Keratinocyte (primary cell): ENCODE data around the gene HCCS. TPM values are rescaled to one million over a fixed set of nuclear protein-coding genes. Genes with fewer than 3 reads are reported as not detected.

ENCODE experiments used
- DNase-seq: peaks from one replicate; pipeline ENCODE4 v3.0.0-alpha.2; 2011; ENCODE audit warnings: low read depth, missing footprints, low spot score
- FAIRE-seq: peaks from 2 replicates; lab custom pipeline; 2011; peaks lifted over from hg19 to GRCh38; lab: Jason Lieb, UNC
- H2AFZ ChIP-seq: 2 replicates; pipeline ENCODE4 v1.6.0; 2012; ENCODE audit warnings: low read length, control low read depth, inconsistent platforms; ENCODE audit not compliant: control insufficient read depth
- H3K27ac ChIP-seq: 2 replicates; pipeline ENCODE4 v1.5.1; 2011; ENCODE audit warnings: low read length; ENCODE audit not compliant: control insufficient read depth, insufficient read depth
- H3K27me3 ChIP-seq: 3 replicates; pipeline ENCODE4 v1.6.0; 2011; ENCODE audit warnings: low read length; ENCODE audit not compliant: control insufficient read depth, insufficient read depth; ENCODE audit errors: extremely low read depth
- H3K36me3 ChIP-seq, 2 experiments: 2 replicates in 1 of 2; 3 replicates in 1 of 2; pipeline ENCODE4 v1.5.1; 2011; ENCODE audit warnings: low read length in 2 of 2, mild to moderate bottlenecking in 1 of 2; ENCODE audit not compliant: control insufficient read depth in 2 of 2, insufficient read depth in 2 of 2; ENCODE audit errors: extremely low read depth in 1 of 2
- H3K4me1 ChIP-seq: 3 replicates; pipeline ENCODE4 v1.5.1; 2011; ENCODE audit warnings: low read length; ENCODE audit not compliant: control insufficient read depth, insufficient read depth; ENCODE audit errors: extremely low read depth
- H3K4me2 ChIP-seq: 3 replicates; pipeline ENCODE4 v1.6.0; 2011; ENCODE audit warnings: low read depth, low read length; ENCODE audit not compliant: control insufficient read depth, insufficient read depth; ENCODE audit errors: extremely low read depth
- H3K4me3 ChIP-seq, 3 experiments: fragments of 200-600 bp in 1 of 3; sonication (generic) in 1 of 3; 2 replicates in 2 of 3; 3 replicates in 1 of 3; pipeline ENCODE4 v1.5.1; 2011 to 2016; ENCODE audit warnings: low read length in 3 of 3, mild to moderate bottlenecking in 3 of 3, control low read depth in 2 of 3, inconsistent platforms in 1 of 3, low read depth in 1 of 3, mixed read lengths in 1 of 3, mixed run types in 1 of 3, moderate library complexity in 1 of 3; ENCODE audit not compliant: control insufficient read depth in 2 of 3, insufficient read depth in 2 of 3; ENCODE audit errors: extremely low read depth in 1 of 3
- H3K79me2 ChIP-seq: 2 replicates; pipeline ENCODE4 v1.6.0; 2012; ENCODE audit warnings: low read length; ENCODE audit not compliant: control insufficient read depth, insufficient read depth
- H3K9ac ChIP-seq: 3 replicates; pipeline ENCODE4 v1.6.0; 2011; ENCODE audit warnings: low read length; ENCODE audit not compliant: control insufficient read depth, insufficient read depth; ENCODE audit errors: extremely low read depth
- H3K9me1 ChIP-seq: 3 replicates; pipeline ENCODE4 v1.6.0; 2011; ENCODE audit warnings: low read length; ENCODE audit not compliant: control insufficient read depth, insufficient read depth; ENCODE audit errors: extremely low read depth
- H3K9me3 ChIP-seq: 2 replicates; pipeline ENCODE4 v1.5.1; 2012; ENCODE audit warnings: low read depth, low read length; ENCODE audit not compliant: control insufficient read depth
- H4K20me1 ChIP-seq: 3 replicates; pipeline ENCODE4 v1.6.0; 2011; ENCODE audit warnings: low read length; ENCODE audit not compliant: control insufficient read depth, insufficient read depth; ENCODE audit errors: extremely low read depth
- EZH2 ChIP-seq: IDR thresholded peaks from one replicate; pipeline ENCODE4 v1.6.1; 2012; ENCODE audit warnings: inconsistent platforms, mild to moderate bottlenecking, low read length, moderate library complexity
- dilution Hi-C: fragments of 300-500 bp; cut with MboI; formaldehyde crosslinking; loops from one replicate; pipeline ENCODE4 v1.7.0; 2020; ENCODE audit warnings: low sequenced_read_pairs; ENCODE audit not compliant: extremely low pct_ligation_motif_present
- polyA plus RNA-seq, 5 experiments: library from polyadenylated mRNA; depleted of rRNA in 3 of 5; stranded (reverse) in 3 of 5; stranded (forward) in 1 of 5; unstranded in 1 of 5; fragments of >200 nt; gene quantifications; 1 replicate in 1 of 5; 2 replicates in 3 of 5; 3 replicates in 1 of 5; pipeline versions ENCODE4 v1.2.1 to v1.2.3, GENCODE V29; 2011 to 2012; ENCODE audit warnings: missing spikeins in 2 of 5, low read depth in 1 of 5, low replicate concordance in 1 of 5
- small RNA-seq, 3 experiments: library from RNA; depleted of rRNA; stranded (forward); fragments of <200 nt; gene quantifications; one replicate each; pipeline ENCODE3, GENCODE V24; 2012; ENCODE audit warnings: low read depth in 3 of 3, low replicate concordance in 1 of 3; ENCODE audit not compliant: insufficient read length in 3 of 3
- TF ChIP-seq, protein P1 (sequence below), 3 experiments: IDR thresholded peaks in 1 of 3; conservative IDR thresholded peaks in 1 of 3; optimal IDR thresholded peaks in 1 of 3; 2 replicates in 2 of 3; 3 replicates in 1 of 3; pipeline versions ENCODE3 to v1.5.1; 2011; ENCODE audit warnings: low read length in 3 of 3, mild to moderate bottlenecking in 3 of 3, moderate library complexity in 2 of 3, control low read depth in 1 of 3, inconsistent platforms in 1 of 3; ENCODE audit not compliant: insufficient read depth in 2 of 3; ENCODE audit errors: extremely low read depth in 1 of 3

HCCS gene
- polyA plus RNA-seq, 1 donor (not counting 4 experiments of a cell fraction or from before 2014, with no cell fraction given), result 45.3 TPM

- DNase-seq (no peak), FAIRE-seq (no peak)
- Histone ChIP-seq H3K36me3 (no peaks in the 10 kb centered on the region), H3K79me2 (no peaks in the 10 kb centered on the region), H3K9ac (no peak overlapping the region), H3K27me3 (no peaks in the 10 kb centered on the region), H3K4me3 (no peak overlapping the region), H3K4me2 (no peak overlapping the region), H4K20me1 (no peaks in the 10 kb centered on the region), H3K4me1 (no peaks in the 10 kb centered on the region), H3K27ac (no peak overlapping the region), H2AFZ (no peak overlapping the region), H3K9me3 (no peaks in the 10 kb centered on the region), H3K9me1 (no peaks in the 10 kb centered on the region)
- TF ChIP-seq, protein P1, sequence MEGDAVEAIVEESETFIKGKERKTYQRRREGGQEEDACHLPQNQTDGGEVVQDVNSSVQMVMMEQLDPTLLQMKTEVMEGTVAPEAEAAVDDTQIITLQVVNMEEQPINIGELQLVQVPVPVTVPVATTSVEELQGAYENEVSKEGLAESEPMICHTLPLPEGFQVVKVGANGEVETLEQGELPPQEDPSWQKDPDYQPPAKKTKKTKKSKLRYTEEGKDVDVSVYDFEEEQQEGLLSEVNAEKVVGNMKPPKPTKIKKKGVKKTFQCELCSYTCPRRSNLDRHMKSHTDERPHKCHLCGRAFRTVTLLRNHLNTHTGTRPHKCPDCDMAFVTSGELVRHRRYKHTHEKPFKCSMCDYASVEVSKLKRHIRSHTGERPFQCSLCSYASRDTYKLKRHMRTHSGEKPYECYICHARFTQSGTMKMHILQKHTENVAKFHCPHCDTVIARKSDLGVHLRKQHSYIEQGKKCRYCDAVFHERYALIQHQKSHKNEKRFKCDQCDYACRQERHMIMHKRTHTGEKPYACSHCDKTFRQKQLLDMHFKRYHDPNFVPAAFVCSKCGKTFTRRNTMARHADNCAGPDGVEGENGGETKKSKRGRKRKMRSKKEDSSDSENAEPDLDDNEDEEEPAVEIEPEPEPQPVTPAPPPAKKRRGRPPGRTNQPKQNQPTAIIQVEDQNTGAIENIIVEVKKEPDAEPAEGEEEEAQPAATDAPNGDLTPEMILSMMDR (optimal IDR thresholded peaks at IDR 0.05 in 1 of 3, IDR thresholded peaks at IDR 0.05 in 1 of 3, conservative IDR thresholded peaks at IDR 0.05 in 1 of 3; ENCODE audit: extremely low read depth in 1 of 3, insufficient read depth in 2 of 3, low read length in 3 of 3), result no peak
- no peak for TF ChIP-seq EZH2
- dilution Hi-C loops, result loop anchor here (25.0 kb wide), 1 partner anchor 365 kb away; no protein-coding TSS in a partner anchor
Observed at GRCh38 chrX:11171956-11172355, 60.8 kb downstream of the HCCS start.

- no peaks in the 10 kb centered on the region for H3K9me1 ChIP-seq
- no peak for DNase-seq
- H2AFZ ChIP-seq, result no peak overlapping the region
- no peak for TF ChIP-seq EZH2
- TF ChIP-seq, protein P1 (optimal IDR thresholded peaks at IDR 0.05 in 1 of 3, IDR thresholded peaks at IDR 0.05 in 1 of 3, conservative IDR thresholded peaks at IDR 0.05 in 1 of 3; ENCODE audit: extremely low read depth in 1 of 3, insufficient read depth in 2 of 3, low read length in 3 of 3), result no peak
- H3K9me3 ChIP-seq, result no peaks in the 10 kb centered on the region
- no peak for FAIRE-seq
- H4K20me1 ChIP-seq, result no peaks in the 10 kb centered on the region
- no peak overlapping the region for H3K4me2 ChIP-seq
- no peaks in the 10 kb centered on the region for H3K27me3 ChIP-seq
- no peak overlapping the region for H3K9ac ChIP-seq
- no peaks in the 10 kb centered on the region for H3K4me1 ChIP-seq
- H3K4me3 ChIP-seq, result no peak overlapping the region
- H3K36me3 ChIP-seq, result no peaks in the 10 kb centered on the region
- dilution Hi-C loops, result loop anchor here (25.0 kb wide), 1 partner anchor 365 kb away; no protein-coding TSS in a partner anchor
- no peak overlapping the region for H3K27ac ChIP-seq
- H3K79me2 ChIP-seq, result no peaks in the 10 kb centered on the region
Observed at GRCh38 chrX:11172415-11172814, 61.3 kb downstream of the HCCS start.

Small RNAs within 50 kb of the gene (small RNA-seq; reads per million reads assigned to genes)
- gene RF00019 (0 reads per million in 3 experiments), gene RF02271 (0 reads per million in 3 experiments)

Other genes with a start within 250 kb of the HCCS start
- not detected in 3 replicates for gene AMELX, start 182.1 kb downstream of the HCCS start, polyA plus RNA-seq